ENCODE measurements around the gene DIABLO. TPM values are rescaled to one million over a fixed set of nuclear protein-coding genes. Genes with fewer than 3 reads are reported as not detected.

The DIABLO gene
- 61.1 and 70.1 TPM in 2 replicates for total RNA-seq

DNA sequence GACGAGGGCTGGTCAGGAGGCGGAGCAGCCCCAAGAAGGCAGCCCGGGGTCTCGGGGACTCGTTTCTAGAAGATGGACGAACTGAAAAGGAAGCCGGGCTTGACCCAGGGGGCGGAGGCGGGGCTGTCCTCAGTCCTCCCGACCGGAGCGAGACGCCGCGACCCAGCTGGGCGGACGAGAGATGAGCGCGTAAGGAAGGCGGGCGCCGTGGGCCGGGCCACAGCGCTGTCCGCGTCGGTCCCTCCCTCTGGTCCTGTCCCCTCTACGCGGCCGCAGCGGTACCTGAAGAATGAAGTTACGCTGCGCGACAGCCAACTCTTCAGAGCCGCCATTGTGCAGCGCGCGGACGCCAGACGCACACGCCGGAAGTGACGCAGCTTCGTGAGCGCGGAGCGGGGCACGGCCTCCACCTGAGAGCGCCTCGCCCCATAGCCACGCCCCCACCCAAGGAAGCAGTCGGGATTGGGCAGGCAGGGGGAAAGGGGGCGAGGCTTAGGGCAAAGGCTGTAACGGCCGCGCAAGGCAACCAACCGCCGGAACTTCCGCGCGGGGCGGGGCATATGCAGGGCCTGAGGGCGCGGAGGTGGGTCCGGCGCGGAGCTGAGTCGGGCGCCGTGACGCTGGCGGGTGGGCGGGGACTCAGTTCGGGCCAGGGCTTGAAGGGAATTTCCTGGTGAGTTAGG is at the start of gene DIABLO:
Gene DIABLO (minus strand): TSS at position 370 of the 683 bp plus-strand sequence. CDS start 38 bp downstream, at position 332.

DNA sequence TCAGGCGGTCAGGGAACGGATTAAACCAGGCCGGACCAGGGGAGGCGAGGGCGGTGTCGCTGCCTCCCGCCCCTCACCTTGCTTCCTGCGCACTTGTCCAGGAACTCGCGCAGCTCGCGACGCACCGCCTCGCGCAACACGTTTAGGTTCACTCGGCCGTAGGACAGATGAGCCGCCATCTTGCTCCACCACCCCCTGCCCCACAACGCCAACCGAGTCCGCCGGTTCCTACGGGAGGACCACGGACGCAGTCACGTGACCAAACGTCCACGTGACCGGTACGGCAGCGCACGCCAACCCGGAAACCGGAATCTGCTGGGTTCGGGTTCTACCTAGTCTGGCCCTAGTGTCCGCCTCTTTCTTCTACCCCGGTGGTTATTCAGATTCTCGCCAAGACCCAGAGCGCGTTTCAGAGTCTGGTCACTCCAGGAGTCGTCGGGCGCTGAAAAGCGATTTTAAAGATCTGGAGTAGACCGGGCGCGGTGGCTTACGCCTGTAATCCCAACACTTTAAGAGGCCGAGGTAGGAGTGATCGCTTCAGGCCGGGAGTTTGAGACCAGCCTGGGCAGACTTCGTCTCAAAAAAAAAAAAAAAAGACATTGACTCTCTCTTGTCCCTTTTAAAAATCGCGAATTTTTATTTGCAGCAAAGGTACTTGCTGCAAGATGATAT is 40.5 kb upstream of the DIABLO start, which contains the start of gene VPS33A:
Gene VPS33A (minus strand): TSS at position 265 of the 672 bp plus-strand sequence. CDS start 86 bp downstream, at position 179.

DNA sequence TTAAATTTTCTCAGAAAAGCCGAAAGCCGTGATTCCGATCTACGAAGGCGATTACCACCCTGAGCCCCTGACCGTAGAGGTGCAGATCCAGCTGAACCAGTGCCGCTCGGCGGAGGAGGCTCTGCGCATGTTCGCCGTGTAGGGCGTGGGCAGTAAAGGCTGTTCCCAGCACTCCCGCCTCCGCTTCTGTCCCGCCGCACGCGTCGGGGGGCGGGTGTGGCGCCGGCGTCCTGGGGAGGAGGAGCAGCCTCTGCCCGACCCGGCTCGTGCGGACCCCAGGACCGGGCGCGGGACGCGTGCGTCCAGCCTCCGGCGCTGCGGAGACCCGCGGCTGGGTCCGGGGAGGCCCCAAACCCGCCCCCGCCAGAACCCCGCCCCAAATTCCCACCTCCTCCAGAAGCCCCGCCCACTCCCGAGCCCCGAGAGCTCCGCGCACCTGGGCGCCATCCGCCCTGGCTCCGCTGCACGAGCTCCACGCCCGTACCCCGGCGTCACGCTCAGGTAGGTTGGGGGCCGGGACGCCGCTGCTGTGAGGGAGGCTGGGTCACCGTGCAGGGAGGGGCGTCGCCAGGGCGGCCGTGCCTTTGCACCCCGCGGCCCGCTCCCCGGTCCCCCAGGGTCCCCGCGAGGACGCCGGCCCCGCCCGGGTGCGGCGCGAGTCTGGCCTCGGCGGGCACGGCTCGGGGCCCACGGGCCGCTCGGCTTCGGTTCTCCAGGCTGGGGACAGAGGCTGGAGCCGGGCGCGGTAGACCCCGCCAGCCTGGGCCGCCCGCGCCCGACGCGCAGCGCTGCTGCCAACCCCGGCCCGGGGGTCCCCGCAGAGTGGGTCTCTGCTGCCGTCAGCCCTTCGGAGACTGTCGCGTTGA is 22.3 kb downstream of the DIABLO start, which contains the start of gene B3GNT4:
Gene B3GNT4 (plus strand): TSS at position 409 of the 866 bp plus-strand sequence. CDS start 910 bp downstream, outside the sequence.

DNA sequence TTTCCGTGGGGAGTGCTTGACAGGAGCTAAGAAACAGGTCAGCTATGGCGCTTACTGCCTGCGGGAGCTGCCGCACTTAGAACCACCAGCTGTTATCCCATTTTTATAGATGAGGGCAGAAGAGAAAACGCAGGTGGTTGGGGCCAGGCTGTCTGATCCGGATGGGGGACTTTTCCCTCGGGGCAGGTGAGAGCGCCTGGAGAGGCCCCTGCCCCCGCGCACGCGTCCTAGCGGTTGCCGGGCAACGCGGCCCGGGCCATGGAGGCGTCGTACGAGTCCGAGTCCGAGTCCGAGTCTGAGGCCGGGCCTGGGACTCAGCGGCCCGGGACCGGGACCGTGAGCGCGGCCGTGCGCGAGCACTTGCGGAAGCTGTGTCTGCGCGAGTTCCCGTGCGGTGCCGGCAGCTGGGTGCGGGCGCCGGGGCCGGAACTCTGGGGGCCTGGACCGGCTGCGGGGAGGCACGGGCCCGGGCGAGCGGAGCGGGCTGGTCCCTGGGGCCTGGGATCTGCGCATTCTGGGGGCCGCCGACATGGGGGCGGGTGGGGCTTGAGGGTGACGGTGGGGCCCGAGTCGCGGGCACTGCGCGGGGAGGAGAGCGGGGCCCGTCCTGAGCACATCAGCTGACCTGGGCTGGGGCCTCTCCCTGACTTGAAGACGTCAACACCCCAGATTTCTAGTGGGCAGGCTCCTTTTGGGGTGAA is 42.8 kb downstream of the DIABLO start, which contains the start of gene LRRC43:
Gene LRRC43 (plus strand): TSS at position 237 of the 701 bp plus-strand sequence. CDS start 22 bp downstream, at position 259.

DNA sequence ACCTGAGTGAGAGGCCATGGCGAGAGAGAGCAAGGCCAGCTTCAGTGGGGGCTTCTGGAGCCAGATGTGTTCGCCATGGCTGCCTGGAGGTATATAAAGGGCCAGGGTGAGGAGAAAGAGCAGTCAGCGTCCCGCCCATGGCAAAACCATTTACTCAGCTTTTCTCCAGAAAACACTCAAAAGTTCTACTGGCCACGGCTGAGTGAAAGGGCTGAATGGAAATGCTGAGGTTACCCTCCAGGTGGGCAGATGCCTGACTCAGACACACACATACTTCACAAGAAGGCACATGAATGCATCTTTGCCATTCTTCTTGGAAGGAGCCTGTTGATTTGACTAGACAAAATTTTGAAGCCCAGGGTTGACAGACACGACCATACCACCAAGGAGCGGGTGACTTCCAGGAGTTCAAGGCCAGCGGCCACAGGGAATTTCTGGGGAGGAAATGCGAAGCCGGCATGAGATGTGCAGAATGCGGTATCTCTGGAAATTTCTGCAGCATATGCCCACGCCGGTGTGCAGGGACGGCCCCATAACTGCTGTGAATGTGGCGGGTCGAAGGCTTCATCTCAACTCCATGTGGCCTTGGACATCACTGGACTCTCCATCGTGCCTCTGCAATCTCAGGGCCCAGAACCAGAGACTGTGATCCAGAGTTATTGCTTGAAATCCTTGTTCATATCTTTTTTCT is 51.6 kb downstream of the DIABLO start, which contains the start of gene IL31:
Gene IL31 (minus strand): TSS at position 67 of the 691 bp plus-strand sequence. CDS start 49 bp downstream, at position 18.

Other genes starting within 250 kb of the DIABLO start
- 0.29 and 1.9 TPM in 2 replicates for gene BCL7A, start 204.2 kb downstream of the DIABLO start, total RNA-seq
- 13.3 and 17.7 TPM in 2 replicates for gene MLXIP, start 147.3 kb downstream of the DIABLO start, total RNA-seq
- gene IL31, start 51.8 kb downstream of the DIABLO start, total RNA-seq, result not detected in 2 replicates
- gene LRRC43, start 42.9 kb downstream of the DIABLO start, total RNA-seq, result 8.3 and 11.5 TPM in 2 replicates
- gene B3GNT4, start 22.3 kb downstream of the DIABLO start, total RNA-seq, result not detected in 2 replicates
- gene VPS33A, start 40.4 kb upstream of the DIABLO start, total RNA-seq, result 18.7 and 26.4 TPM in 2 replicates
- gene CLIP1, start 196.6 kb upstream of the DIABLO start, total RNA-seq, result 20.2 and 43.2 TPM in 2 replicates